Lower lobe of right lung (tissue), 2 donors: ENCODE results near the gene MID2. TPM values are rescaled to one million over a fixed set of nuclear protein-coding genes. Genes with fewer than 3 reads are reported as not detected.
"Not testable (repeated sequence)": the region's sequence is repeated elsewhere in the genome, so short reads cannot be mapped to it uniquely, and the experiment has no call there.

Experiments
- ATAC-seq, 2 donors: fragments of 200-7000 bp; cut with Tn5 transposase; one replicate each; pipeline ENCODE4 v1.9.1; 2020 to 2022; ENCODE audit warnings: mild to moderate bottlenecking in 2 of 2, moderate library complexity in 2 of 2
- DNase-seq: peaks from one replicate; pipeline ENCODE4 v3.0.0-alpha.2; 2020
- H3K27ac ChIP-seq: fragments of 200-600 bp; one replicate; pipeline ENCODE4 v1.8.0; 2022
- H3K27me3 ChIP-seq: fragments of 200-600 bp; one replicate; pipeline ENCODE4 v1.8.0; 2022; ENCODE audit warnings: low read depth
- H3K36me3 ChIP-seq: fragments of 200-600 bp; one replicate; pipeline ENCODE4 v1.8.0; 2022; ENCODE audit warnings: mild to moderate bottlenecking
- H3K4me1 ChIP-seq: fragments of 200-600 bp; one replicate; pipeline ENCODE4 v1.8.0; 2022
- H3K4me3 ChIP-seq: fragments of 200-600 bp; one replicate; pipeline ENCODE4 v1.8.0; 2022; ENCODE audit warnings: mild to moderate bottlenecking
- H3K9me3 ChIP-seq: fragments of 200-600 bp; one replicate; pipeline ENCODE4 v1.8.0; 2022
- CTCF ChIP-seq: fragments of 200-600 bp; IDR thresholded peaks from one replicate; pipeline ENCODE4 v1.8.0; 2022; ENCODE audit warnings: antibody characterized with exemption, mild to moderate bottlenecking
- intact Hi-C: fragments of 100-400 bp; cut with DNase I; formaldehyde crosslinking; loops from one replicate; pipeline ENCODE4 v1.11.0; 2022
- total RNA-seq: library from RNA; stranded (reverse); fragmentation: NEBNext Ultra II Directional; extraction: Animal tissue kit (Norgen Biotek cat#: 25700); gene quantifications from one replicate; pipeline ENCODE4 v1.2.1, GENCODE V29; 2021
- donor health status: DM: no; HTN: yes; CAD: no; lungs with severe emphysema.

MID2 gene
- total RNA-seq, 1 donor from 2014 or later: 20.3 TPM

- Histone ChIP-seq H3K27me3 (no peaks in the 10 kb centered on the region), H3K36me3 (no peaks in the 10 kb centered on the region), H3K4me3 (no peak overlapping the region), H3K27ac (no peak overlapping the region), H3K9me3 (no peaks in the 10 kb centered on the region), H3K4me1 (no peaks in the 10 kb centered on the region)
- no peak for TF ChIP-seq CTCF
- ATAC-seq (no peak), DNase-seq (no peak)
- intact Hi-C loops: no loop called here
Observed at GRCh38 chrX:107848591-107848990, 22.9 kb downstream of the MID2 start.

GRCh38 chrX:107849747-107850421, 24.2 kb downstream of the MID2 start:
- Histone ChIP-seq H3K4me3 (no peak overlapping the region), H3K4me1 (no peaks in the 10 kb centered on the region), H3K9me3 (no peaks in the 10 kb centered on the region), H3K27me3 (no peaks in the 10 kb centered on the region), H3K27ac (no peak overlapping the region), H3K36me3 (no peaks in the 10 kb centered on the region)
- intact Hi-C loops: no loop called here
- peak; percentile 23 for TF ChIP-seq CTCF
- DNase-seq: no peak
- ATAC-seq: peak in 1 of 2 donors; percentile 37

- TF ChIP-seq CTCF: no peak
- no peak for DNase-seq
- no peaks in the 10 kb centered on the region for H3K27me3 ChIP-seq
- no peak overlapping the region for H3K27ac ChIP-seq
- no peaks in the 10 kb centered on the region for H3K9me3 ChIP-seq
- H3K36me3 ChIP-seq: no peaks in the 10 kb centered on the region
- intact Hi-C loops: no loop called here
- no peaks in the 10 kb centered on the region for H3K4me1 ChIP-seq
- no peak overlapping the region for H3K4me3 ChIP-seq
- ATAC-seq: no peak
Observed at GRCh38 chrX:107850422-107850765, 24.7 kb downstream of the MID2 start.

GRCh38 chrX:107851215-107851614, 25.5 kb downstream of the MID2 start:
- intact Hi-C loops: no loop called here
- no peaks in the 10 kb centered on the region for H3K4me1 ChIP-seq
- H3K9me3 ChIP-seq: no peaks in the 10 kb centered on the region
- no peak for DNase-seq
- no peaks in the 10 kb centered on the region for H3K36me3 ChIP-seq
- TF ChIP-seq CTCF: no peak
- no peak overlapping the region for H3K4me3 ChIP-seq
- no peaks in the 10 kb centered on the region for H3K27me3 ChIP-seq
- no peak for ATAC-seq
- H3K27ac ChIP-seq: no peak overlapping the region

GRCh38 chrX:107851665-107852064, 26.0 kb downstream of the MID2 start:
- H3K27ac ChIP-seq, H3K9me3 ChIP-seq, H3K4me3 ChIP-seq, H3K27me3 ChIP-seq, H3K4me1 ChIP-seq, H3K36me3 ChIP-seq, DNase-seq, intact Hi-C loops, ATAC-seq: not testable (repeated sequence)

- Histone ChIP-seq H3K4me3 (no peak overlapping the region), H3K4me1 (no peaks in the 10 kb centered on the region), H3K9me3 (no peaks in the 10 kb centered on the region), H3K27me3 (no peaks in the 10 kb centered on the region), H3K27ac (no peak overlapping the region), H3K36me3 (no peaks in the 10 kb centered on the region)
- intact Hi-C loops: no loop called here
- no peak for DNase-seq
- ATAC-seq: no peak
- TF ChIP-seq CTCF: no peak
Observed at GRCh38 chrX:107856289-107856688, 30.6 kb downstream of the MID2 start.

GRCh38 chrX:107857041-107857440, 31.4 kb downstream of the MID2 start:
- intact Hi-C loops, H3K4me1 ChIP-seq, DNase-seq, ATAC-seq, H3K36me3 ChIP-seq, H3K9me3 ChIP-seq, H3K27ac ChIP-seq, H3K4me3 ChIP-seq, H3K27me3 ChIP-seq: not testable (repeated sequence)
